Pancreas (tissue), 10 donors: ENCODE results near the gene ACVR1. TPM values are rescaled to one million over a fixed set of nuclear protein-coding genes. Genes with fewer than 3 reads are reported as not detected.

Experiments used
- ATAC-seq, 4 donors: fragments of 200-7000 bp; cut with Tn5 transposase; one replicate each; pipeline versions ENCODE4 v1.8.0 to v1.9.1; 2020; ENCODE audit warnings: mild to moderate bottlenecking in 4 of 4, moderate library complexity in 4 of 4
- DNase-seq, 6 donors: peaks; one replicate each; pipeline ENCODE4 v3.0.0-alpha.2; 2020
- FAIRE-seq: peaks from 2 replicates; lab custom pipeline; 2012; peaks lifted over from hg19 to GRCh38; lab: Jason Lieb, UNC
- H3K27ac ChIP-seq, 4 donors: fragments of 200-600 bp; sonication (generic); 1 replicate in 3 of 4; 2 replicates in 1 of 4; pipeline versions ENCODE4 v1.5.0 to v1.8.0; 2020
- H3K27me3 ChIP-seq, 4 donors: fragments of 200-600 bp; one replicate each; pipeline ENCODE4 v1.8.0; 2021
- H3K36me3 ChIP-seq, 3 donors: fragments of 200-600 bp; sonication (generic) in 1 of 3; one replicate each; pipeline versions ENCODE4 v1.5.0 to v1.8.0; 2020 to 2021
- H3K4me1 ChIP-seq, 3 donors: fragments of 200-600 bp; one replicate each; pipeline ENCODE4 v1.8.0; 2021
- H3K4me3 ChIP-seq, 4 donors: fragments of 200-600 bp; sonication (generic) in 2 of 4; one replicate each; pipeline versions ENCODE4 v1.5.0 to v1.8.0; 2020 to 2021
- H3K9me3 ChIP-seq, 4 donors: fragments of 200-600 bp; one replicate each; pipeline ENCODE4 v1.8.0; 2021
- CTCF ChIP-seq, 4 donors: fragments of 200-600 bp; sonication (generic) in 3 of 4; IDR thresholded peaks; one replicate each; pipeline versions ENCODE4 v1.5.0 to v1.8.0; 2021; ENCODE audit warnings: antibody characterized with exemption in 4 of 4
- WGBS, 2 donors: extraction: QIAGEN DNeasy Blood & Tissue Kit; methylation state at CpG; one replicate each; pipeline ENCODE4 v1.1.7; 2013; 5-methylcytosine and 5-hydroxymethylcytosine counted together
- intact Hi-C, 3 donors: fragments of 100-400 bp; cut with DNase I; formaldehyde crosslinking; loops; one replicate each; pipeline versions ENCODE4 v1.11.1 to v1.14.2; 2022
- polyA plus RNA-seq, 2 donors: library from polyadenylated mRNA; stranded (reverse); fragments of 200-250 nt; gene quantifications; one replicate each; pipeline ENCODE4 v1.2.3, GENCODE V29; 2013
- total RNA-seq, 6 donors: library from RNA; stranded (reverse); fragmentation: NEBNext Ultra II Directional in 4 of 6; extraction: Animal tissue kit (Norgen Biotek cat#: 25700) in 4 of 6; gene quantifications; one replicate each; pipeline versions ENCODE4 v1.2.1 to v1.2.4, GENCODE V29; 2021 to 2023
- donor health status: healthy with polysubstance abuse.
- donor health status: DM: no; HTN: no; CAD: no; lungs with moderate emphysema.
- donor health status: DM: no; HTN: no; CAD: no.
- donor health status: control.
- donor health status: control.
- donor health status: Bipolar disorder and iron deficiency.
- donor health status: DM: yes; HTN: yes; CAD: no.
- donor health status: DM: no; HTN: no; CAD: no.
- donor health status: DM: no; HTN: no; CAD: no.
- donor health status: DM: yes; HTN: yes; CAD: no.

ACVR1 gene
- total and polyA plus RNA-seq, 8 donors: 3.1 to 25.2 (median 11.7) TPM

GRCh38 chr2:157691695-157692094 lies 184.4 kb downstream of the ACVR1 start:
- no peak for TF ChIP-seq CTCF (IDR thresholded peaks at IDR 0.05)
- Histone ChIP-seq H3K9me3 (no peaks in the 10 kb centered on the region), H3K27ac (no peak overlapping the region), H3K36me3 (no peaks in the 10 kb centered on the region), H3K27me3 (no peaks in the 10 kb centered on the region), H3K4me3 (no peak overlapping the region), H3K4me1 (no peaks in the 10 kb centered on the region)
- ATAC-seq (no peak), FAIRE-seq (no peak), DNase-seq (no peak)
- intact Hi-C loops: no loop called here
- 91 to 96% methylated on average over 4 of the region's 4 CpGs for WGBS, 2 donors

GRCh38 chr2:157691131-157691530 lies 185.0 kb downstream of the ACVR1 start:
- Histone ChIP-seq H3K9me3 (no peaks in the 10 kb centered on the region), H3K27me3 (no peaks in the 10 kb centered on the region), H3K4me3 (no peak overlapping the region), H3K4me1 (no peaks in the 10 kb centered on the region), H3K27ac (no peak overlapping the region), H3K36me3 (no peaks in the 10 kb centered on the region)
- WGBS, 2 donors: 91 to 92% methylated on average over 1 of the region's 1 CpG
- no peak for TF ChIP-seq CTCF (IDR thresholded peaks at IDR 0.05)
- FAIRE-seq (no peak), ATAC-seq (no peak), DNase-seq (no peak)
- intact Hi-C loops: no loop called here

Other genes with a start within 250 kb of the ACVR1 start
- 1 to 10 TPM in 5 of 6 donors, under 1 TPM in 1; 0.76 to 2.7 (median 1.5) TPM for gene ACVR1C, start 247.5 kb downstream of the ACVR1 start, total RNA-seq
- 1 to 10 TPM in 1 of 2 donors, under 1 TPM in 1; 0.46 to 1.7 TPM for gene ACVR1C, start 247.5 kb downstream of the ACVR1 start, polyA plus RNA-seq
- gene UPP2, start 225.5 kb upstream of the ACVR1 start, total RNA-seq: not detected
- gene UPP2, start 225.5 kb upstream of the ACVR1 start, polyA plus RNA-seq: not detected